Central memory CD4-positive, alpha-beta T cell (primary cell): ENCODE results near the gene SLC8B1.

Experiments
- DNase-seq: peaks from one replicate; pipeline ENCODE4 v3.0.0; 2022

The SLC8B1 gene

GRCh38 chr12:113318900-113319628 is 15.8 kb downstream of the SLC8B1 start:
- DNase-seq, result no peak

GRCh38 chr12:113318046-113318656 is 16.8 kb downstream of the SLC8B1 start:
- no peak for DNase-seq

GRCh38 chr12:113317122-113317521 is 17.8 kb downstream of the SLC8B1 start:
- DNase-seq, result no peak

GRCh38 chr12:113316155-113316554 is 18.8 kb downstream of the SLC8B1 start:
- DNase-seq, result no peak

GRCh38 chr12:113315358-113315757 is 19.6 kb downstream of the SLC8B1 start:
- DNase-seq, result no peak

- no peak for DNase-seq
Observed at GRCh38 chr12:113314121-113314529, 20.8 kb downstream of the SLC8B1 start.

GRCh38 chr12:113310489-113310888 is 24.4 kb downstream of the SLC8B1 start:
- DNase-seq, result no peak

- no peak for DNase-seq
Observed at GRCh38 chr12:113306382-113306781, 28.5 kb downstream of the SLC8B1 start.

- no peak for DNase-seq
Observed at GRCh38 chr12:113305281-113305856, 29.5 kb downstream of the SLC8B1 start.

GRCh38 chr12:113302886-113303640 is 31.8 kb downstream of the SLC8B1 start:
- no peak for DNase-seq

GRCh38 chr12:113302466-113302865 is 32.4 kb downstream of the SLC8B1 start:
- DNase-seq, result no peak

- DNase-seq, result no peak
Observed at GRCh38 chr12:113301811-113302210, 33.1 kb downstream of the SLC8B1 start.

GRCh38 chr12:113299619-113300237 is 35.2 kb downstream of the SLC8B1 start:
- no peak for DNase-seq

GRCh38 chr12:113298861-113299545 is 35.9 kb downstream of the SLC8B1 start:
- no peak for DNase-seq

GRCh38 chr12:113298472-113298817 is 36.5 kb downstream of the SLC8B1 start:
- no peak for DNase-seq

GRCh38 chr12:113297621-113298471 is 37.1 kb downstream of the SLC8B1 start:
- DNase-seq, result no peak

GRCh38 chr12:113297214-113297587 is 37.7 kb downstream of the SLC8B1 start:
- DNase-seq, result no peak

- no peak for DNase-seq
Observed at GRCh38 chr12:113296557-113297213, 38.2 kb downstream of the SLC8B1 start.

- DNase-seq, result no peak
Observed at GRCh38 chr12:113295886-113296556, 38.9 kb downstream of the SLC8B1 start.

- DNase-seq, result no peak
Observed at GRCh38 chr12:113293100-113293499, 41.8 kb downstream of the SLC8B1 start.
